H9 (cell line): ENCODE results near the gene ST6GALNAC2. TPM values are rescaled to one million over a fixed set of nuclear protein-coding genes. Genes with fewer than 3 reads are reported as not detected.

Experiments used
- DNase-seq: peaks from one replicate; pipeline ENCODE4 v3.0.0-alpha.2; 2017
- H2AFZ ChIP-seq: one replicate; pipeline ENCODE4 v1.6.1; 2013; ENCODE audit warnings: mild to moderate bottlenecking, low read length, control low read depth, moderate library complexity
- H2AK5ac ChIP-seq: 2 replicates; pipeline ENCODE4 v1.6.1; 2013; ENCODE audit warnings: low read length, control low read depth, mixed read lengths; ENCODE audit not compliant: insufficient read length
- H2BK120ac ChIP-seq: one replicate; pipeline ENCODE4 v1.6.1; 2013; ENCODE audit warnings: low read depth, mild to moderate bottlenecking, low read length, control low read depth, inconsistent platforms; ENCODE audit not compliant: poor library complexity, severe bottlenecking
- H2BK12ac ChIP-seq: 2 replicates; pipeline ENCODE4 v1.6.1; 2013; ENCODE audit warnings: low read length, control low read depth, mixed read lengths, low read depth; ENCODE audit not compliant: insufficient read length
- H2BK15ac ChIP-seq: 2 replicates; pipeline ENCODE4 v1.6.1; 2013; ENCODE audit warnings: low read depth, low read length, control low read depth
- H2BK20ac ChIP-seq: one replicate; pipeline ENCODE4 v1.6.1; 2013; ENCODE audit warnings: low read depth, mild to moderate bottlenecking, low read length, control low read depth, inconsistent platforms; ENCODE audit not compliant: poor library complexity, severe bottlenecking
- H2BK5ac ChIP-seq: 2 replicates; pipeline ENCODE4 v1.6.1; 2013; ENCODE audit warnings: low read length, control low read depth, mixed read lengths; ENCODE audit not compliant: insufficient read length
- H3K14ac ChIP-seq: 2 replicates; pipeline ENCODE4 v1.6.1; 2013; ENCODE audit warnings: low read length, control low read depth; ENCODE audit not compliant: insufficient read depth
- H3K18ac ChIP-seq: 2 replicates; pipeline ENCODE4 v1.6.1; 2013; ENCODE audit warnings: low read depth, mild to moderate bottlenecking, mixed read lengths, low read length, control low read depth; ENCODE audit not compliant: insufficient read length
- H3K23ac ChIP-seq: 2 replicates; pipeline ENCODE4 v1.6.1; 2013; ENCODE audit warnings: low read length, control low read depth, mixed read lengths, low read depth; ENCODE audit not compliant: insufficient read length
- H3K23me2 ChIP-seq: 2 replicates; pipeline ENCODE4 v1.6.1; 2013; ENCODE audit warnings: low read depth, mild to moderate bottlenecking, mixed read lengths, low read length, control low read depth; ENCODE audit not compliant: insufficient read length, poor library complexity, severe bottlenecking
- H3K27ac ChIP-seq: 2 replicates; pipeline ENCODE4 v1.5.1; 2013; ENCODE audit warnings: low read length, control low read depth, mixed read lengths, low read depth; ENCODE audit not compliant: insufficient read length
- H3K27me3 ChIP-seq: 2 replicates; pipeline ENCODE4 v1.6.1; 2013; ENCODE audit warnings: low read length, control low read depth, inconsistent platforms; ENCODE audit not compliant: insufficient read depth
- H3K4ac ChIP-seq: 2 replicates; pipeline ENCODE4 v1.6.1; 2013; ENCODE audit warnings: low read depth, mild to moderate bottlenecking, control low read depth, inconsistent platforms, low read length, moderate library complexity
- H3K4me1 ChIP-seq: 2 replicates; pipeline ENCODE4 v1.6.1; 2013; ENCODE audit warnings: low read length, control low read depth, inconsistent platforms; ENCODE audit not compliant: insufficient read depth
- H3K4me2 ChIP-seq: 2 replicates; pipeline ENCODE4 v1.6.1; 2013; ENCODE audit warnings: low read length, control low read depth, mixed read lengths; ENCODE audit not compliant: insufficient read length, insufficient read depth
- H3K56ac ChIP-seq: 2 replicates; pipeline ENCODE4 v1.6.1; 2013; ENCODE audit warnings: low read depth, mild to moderate bottlenecking, mixed read lengths, low read length, control low read depth; ENCODE audit not compliant: insufficient read length
- H3K79me1 ChIP-seq: 2 replicates; pipeline ENCODE4 v1.6.1; 2013; ENCODE audit warnings: low read depth, mild to moderate bottlenecking, moderate library complexity, low read length, control low read depth, inconsistent platforms; ENCODE audit not compliant: insufficient read depth, poor library complexity, severe bottlenecking
- H3K79me2 ChIP-seq: 2 replicates; pipeline ENCODE4 v1.6.1; 2013; ENCODE audit warnings: low read length, control low read depth, inconsistent platforms; ENCODE audit not compliant: insufficient read depth
- H3K9ac ChIP-seq: 2 replicates; pipeline ENCODE4 v1.6.1; 2013; ENCODE audit warnings: low read length, control low read depth, mixed read lengths; ENCODE audit not compliant: insufficient read length; ENCODE audit errors: extremely low read depth
- H3K9me3 ChIP-seq: one replicate; pipeline ENCODE4 v1.6.1; 2013; ENCODE audit warnings: low read depth, low read length, inconsistent platforms; ENCODE audit not compliant: control insufficient read depth
- H3T11ph ChIP-seq: one replicate; pipeline ENCODE4 v1.6.1; 2013; ENCODE audit warnings: mild to moderate bottlenecking, low read length, control low read depth, inconsistent platforms
- H4K20me1 ChIP-seq: one replicate; pipeline ENCODE4 v1.6.1; 2013; ENCODE audit not compliant: control insufficient read depth, insufficient read length, insufficient read depth
- H4K5ac ChIP-seq: 2 replicates; pipeline ENCODE4 v1.6.1; 2013; ENCODE audit warnings: low read depth, mild to moderate bottlenecking, mixed read lengths, low read length, control low read depth; ENCODE audit not compliant: insufficient read length
- H4K8ac ChIP-seq: replicated peaks from 2 replicates; pipeline ENCODE4 v1.6.1; 2013; ENCODE audit warnings: low read length, control low read depth, mixed read lengths, low read depth; ENCODE audit not compliant: insufficient read length
- H4K91ac ChIP-seq: 2 replicates; pipeline ENCODE4 v1.6.1; 2013; ENCODE audit warnings: low read depth, mild to moderate bottlenecking, moderate library complexity, mixed read lengths, low read length, control low read depth; ENCODE audit not compliant: insufficient read length
- H3K27ac Mint-ChIP-seq, 3 experiments: 2 replicates in 2 of 3; 3 replicates in 1 of 3; pipeline ENCODE4 v1.8.0; 2020 to 2021; ENCODE audit warnings: mixed read lengths in 3 of 3, mild to moderate bottlenecking in 1 of 3, moderate library complexity in 1 of 3
- H3K27me3 Mint-ChIP-seq: 2 replicates; pipeline ENCODE4 v1.8.0; 2021; ENCODE audit warnings: low read depth, mild to moderate bottlenecking, moderate library complexity, mixed read lengths
- H3K36me3 Mint-ChIP-seq, 3 experiments: 2 replicates in 2 of 3; 3 replicates in 1 of 3; pipeline ENCODE4 v1.8.0; 2020 to 2021; ENCODE audit warnings: low read depth in 3 of 3, mixed read lengths in 3 of 3; ENCODE audit not compliant: insufficient read depth in 1 of 3
- H3K4me1 Mint-ChIP-seq, 2 experiments: 2 replicates each; pipeline ENCODE4 v1.8.0; 2020; ENCODE audit warnings: mixed read lengths in 2 of 2
- H3K4me3 Mint-ChIP-seq, 2 experiments: 2 replicates in 1 of 2; 3 replicates in 1 of 2; pipeline ENCODE4 v1.8.0; 2020 to 2021; ENCODE audit warnings: mild to moderate bottlenecking in 2 of 2, mixed read lengths in 2 of 2, moderate library complexity in 1 of 2
- H3K9me3 Mint-ChIP-seq, 2 experiments: 2 replicates in 1 of 2; 3 replicates in 1 of 2; pipeline ENCODE4 v1.8.0; 2020; ENCODE audit warnings: mild to moderate bottlenecking in 2 of 2, mixed read lengths in 2 of 2, moderate library complexity in 1 of 2
- WGBS: extraction: QIAGEN DNeasy Blood & Tissue Kit; methylation state at CpG from one replicate; pipeline ENCODE4 v1.1.7; 2013; ENCODE audit warnings: missing lambda C conversion rate, low lambda C conversion rate, mixed read lengths; ENCODE audit not compliant: insufficient read length; ENCODE audit errors: extremely low coverage; 5-methylcytosine and 5-hydroxymethylcytosine counted together
- total RNA-seq: library from RNA; stranded (reverse); gene quantifications from 2 replicates; pipeline ENCODE4 v1.2.1, GENCODE V29; 2021
- TF ChIP-seq, protein P1 (sequence below): fragments of 200-600 bp; sonication (generic); conservative IDR thresholded peaks from 3 replicates; pipeline ENCODE4 v1.8.0; 2021; ENCODE audit warnings: antibody characterized with exemption, mild to moderate bottlenecking

ST6GALNAC2 gene
- total RNA-seq, 1 experiment from 2014 or later: 0.46 TPM

DNA sequence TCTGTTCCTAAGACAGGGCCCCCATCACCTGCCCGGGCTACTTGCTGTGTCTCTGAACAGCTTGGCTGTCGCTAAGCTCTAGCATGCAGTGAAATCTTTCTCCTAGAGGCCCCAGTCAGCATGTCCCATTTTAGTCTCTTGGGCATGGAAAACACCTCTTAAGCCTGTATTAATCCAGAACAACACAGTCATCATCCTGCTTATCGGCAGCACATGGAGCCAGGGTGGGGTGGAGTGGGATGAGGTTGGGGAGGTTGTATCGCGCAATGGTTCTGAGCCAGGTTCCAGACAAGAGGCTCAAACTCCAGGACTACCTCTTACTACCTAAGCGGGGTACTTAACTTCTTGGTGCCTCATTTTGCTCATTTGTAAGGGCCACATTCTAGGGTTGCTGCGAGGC lies 7.8 kb downstream of the ST6GALNAC2 start:
- Histone ChIP-seq H2BK120ac (no peak overlapping the region), H3K4me1 (no peaks in the 10 kb centered on the region), H4K5ac (no peak overlapping the region), H3T11ph (no peak overlapping the region), H3K9me3 (no peaks in the 10 kb centered on the region), H3K56ac (no peak overlapping the region), H2BK5ac (no peak overlapping the region), H4K8ac (no peak overlapping the region), H3K23me2 (no peaks in the 10 kb centered on the region), H4K91ac (no peak overlapping the region), H3K79me1 (no peaks in the 10 kb centered on the region), H2AFZ (no peak overlapping the region), H2BK15ac (no peak overlapping the region), H3K9ac (no peak overlapping the region), H3K79me2 (no peaks in the 10 kb centered on the region), H2BK20ac (no peak overlapping the region), H3K4me2 (no peak overlapping the region), H3K27ac (no peak overlapping the region), H4K20me1 (no peaks in the 10 kb centered on the region), H2AK5ac (no peak overlapping the region), H2BK12ac (no peak overlapping the region), H3K27me3 (no peaks in the 10 kb centered on the region; the same call in 1 of the 2 replicates), H3K4ac (no peak overlapping the region), H3K23ac (no peak overlapping the region), H3K14ac (no peak overlapping the region), H3K18ac (no peak overlapping the region)
- TF ChIP-seq, protein P1, sequence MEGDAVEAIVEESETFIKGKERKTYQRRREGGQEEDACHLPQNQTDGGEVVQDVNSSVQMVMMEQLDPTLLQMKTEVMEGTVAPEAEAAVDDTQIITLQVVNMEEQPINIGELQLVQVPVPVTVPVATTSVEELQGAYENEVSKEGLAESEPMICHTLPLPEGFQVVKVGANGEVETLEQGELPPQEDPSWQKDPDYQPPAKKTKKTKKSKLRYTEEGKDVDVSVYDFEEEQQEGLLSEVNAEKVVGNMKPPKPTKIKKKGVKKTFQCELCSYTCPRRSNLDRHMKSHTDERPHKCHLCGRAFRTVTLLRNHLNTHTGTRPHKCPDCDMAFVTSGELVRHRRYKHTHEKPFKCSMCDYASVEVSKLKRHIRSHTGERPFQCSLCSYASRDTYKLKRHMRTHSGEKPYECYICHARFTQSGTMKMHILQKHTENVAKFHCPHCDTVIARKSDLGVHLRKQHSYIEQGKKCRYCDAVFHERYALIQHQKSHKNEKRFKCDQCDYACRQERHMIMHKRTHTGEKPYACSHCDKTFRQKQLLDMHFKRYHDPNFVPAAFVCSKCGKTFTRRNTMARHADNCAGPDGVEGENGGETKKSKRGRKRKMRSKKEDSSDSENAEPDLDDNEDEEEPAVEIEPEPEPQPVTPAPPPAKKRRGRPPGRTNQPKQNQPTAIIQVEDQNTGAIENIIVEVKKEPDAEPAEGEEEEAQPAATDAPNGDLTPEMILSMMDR: no peak
- H3K27ac Mint-ChIP-seq: no peak overlapping the region; a peak in 1 of 7 replicates
- WGBS: no CpG with 5 or more reads among the region's 7 CpGs
- H3K36me3 Mint-ChIP-seq: no peaks in the 10 kb centered on the region
- H3K4me1 Mint-ChIP-seq: peaks cover 14 to 20% of the 10 kb centered on the region in 2 experiments
- H3K27me3 Mint-ChIP-seq: peaks cover 24% of the 10 kb centered on the region
- H3K9me3 Mint-ChIP-seq: peaks cover 0 to 7% of the 10 kb centered on the region in 2 experiments; a peak in 1 of 5 replicates
- no peak overlapping the region for H3K4me3 Mint-ChIP-seq
- no peak for DNase-seq
